ENCODE results near the gene SBK1. TPM values are rescaled to one million over a fixed set of nuclear protein-coding genes. Genes with fewer than 3 reads are reported as not detected.
"Not testable (repeated sequence)": the region's sequence is repeated elsewhere in the genome, so short reads cannot be mapped to it uniquely, and the experiment has no call there.

Gene SBK1
- total and polyA plus RNA-seq, 2 donors (not counting 1 experiment from before 2014, with no cell fraction given), result under 0.01 TPM; not detected in 1

DNA sequence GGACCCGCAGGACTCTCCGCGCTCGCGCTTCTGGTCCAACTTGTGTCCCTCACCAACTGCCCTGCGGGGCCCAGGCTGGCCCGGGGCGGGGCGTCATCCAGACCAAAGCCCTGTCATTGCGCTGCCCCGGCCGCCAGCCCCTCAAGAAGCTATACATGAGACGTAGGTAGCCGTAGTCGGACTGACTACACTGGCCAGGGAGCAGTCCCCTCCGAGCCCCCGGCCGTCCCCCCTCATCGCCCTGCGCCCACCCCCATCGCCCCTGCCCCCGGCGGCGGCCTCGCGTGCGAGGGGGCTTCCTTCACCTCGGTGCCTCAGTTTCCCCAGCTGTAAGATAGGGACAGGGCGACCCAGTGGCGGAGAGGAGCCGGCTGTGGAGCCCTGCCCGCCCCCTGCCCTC lies 75.6 kb downstream of the SBK1 start:
- not testable (repeated sequence) for H3K27me3 ChIP-seq (ENCODE audit: control insufficient read depth, insufficient read depth, low read length); H3K4me1 ChIP-seq (ENCODE audit: control insufficient read depth, extremely low read depth, insufficient read depth, low read length); H3K27ac ChIP-seq (ENCODE audit: insufficient read depth, low read length); DNase-seq (ENCODE audit: low read depth in 2 of 2); H2AFZ ChIP-seq (ENCODE audit: low read length); H3K9me3 ChIP-seq (ENCODE audit: control insufficient read depth, insufficient read depth, low read depth, low read length); H3K36me3 ChIP-seq (ENCODE audit: control insufficient read depth, insufficient read depth, low read length); H3K4me2 ChIP-seq (ENCODE audit: extremely low read depth, insufficient read depth, low read length); H3K9ac ChIP-seq (ENCODE audit: insufficient read depth, low read length); H4K20me1 ChIP-seq (ENCODE audit: control insufficient read depth, extremely low read depth, insufficient read depth, low read length); H3K79me2 ChIP-seq (ENCODE audit: control insufficient read depth, insufficient read depth, low read length); H3K4me3 ChIP-seq (replicated peaks in 1 of 4; ENCODE audit: control extremely low read depth in 1 of 4, insufficient read depth in 1 of 4, low read depth in 3 of 4, low read length in 4 of 4)

Other genes starting within 250 kb of the SBK1 start
- under 0.01 TPM in 1 of 2 replicates, not detected in the other for gene GSG1L, start 228.8 kb upstream of the SBK1 start, total RNA-seq
- gene GSG1L, start 228.8 kb upstream of the SBK1 start, polyA plus RNA-seq, result not detected in 2 replicates
- 63.9 and 134 TPM in 2 replicates for gene XPO6, start 80.6 kb upstream of the SBK1 start, total RNA-seq
- 162 and 185 TPM in 2 replicates for gene XPO6, start 80.6 kb upstream of the SBK1 start, polyA plus RNA-seq
- gene NPIPB6, start 71.0 kb downstream of the SBK1 start, total RNA-seq, result 0.66 TPM in 1 of 2 replicates, not detected in the other
- 0.05 and 0.23 TPM in 2 replicates for gene NPIPB6, start 71.0 kb downstream of the SBK1 start, polyA plus RNA-seq
- gene EIF3CL, start 111.3 kb downstream of the SBK1 start, total RNA-seq, result 67.4 and 88.6 TPM in 2 replicates
- 45.6 and 70.5 TPM in 2 replicates for gene EIF3CL, start 111.3 kb downstream of the SBK1 start, polyA plus RNA-seq
- gene NPIPB7, start 179.8 kb downstream of the SBK1 start, total RNA-seq, result not detected in 2 replicates
- not detected in 2 replicates for gene NPIPB7, start 179.8 kb downstream of the SBK1 start, polyA plus RNA-seq
- 19.3 and 23.3 TPM in 2 replicates for gene CLN3, start 199.5 kb downstream of the SBK1 start, total RNA-seq
- 19.5 and 25.4 TPM in 2 replicates for gene CLN3, start 199.5 kb downstream of the SBK1 start, polyA plus RNA-seq
- gene APOBR, start 202.1 kb downstream of the SBK1 start, total RNA-seq, result under 0.01 TPM in 1 of 2 replicates, not detected in the other
- gene APOBR, start 202.1 kb downstream of the SBK1 start, polyA plus RNA-seq, result not detected in 2 replicates
- gene IL27, start 214.3 kb downstream of the SBK1 start, total RNA-seq, result not detected in 2 replicates
- not detected in 2 replicates for gene IL27, start 214.3 kb downstream of the SBK1 start, polyA plus RNA-seq
- 59.3 and 87.0 TPM in 2 replicates for gene NUPR1, start 246.4 kb downstream of the SBK1 start, total RNA-seq
- 22.2 and 38.0 TPM in 2 replicates for gene NUPR1, start 246.4 kb downstream of the SBK1 start, polyA plus RNA-seq

Measured in fibroblast of lung (primary cell).